Motor neuron (in vitro differentiated cells): ENCODE measurements around the gene RBM43. TPM values are rescaled to one million over a fixed set of nuclear protein-coding genes. Genes with fewer than 3 reads are reported as not detected.
"Not testable (repeated sequence)": the region's sequence is repeated elsewhere in the genome, so short reads cannot be mapped to it uniquely, and the experiment has no call there.

Source experiments
- ATAC-seq, 8 experiments: fragments of 200-7000 bp; cut with Tn5 transposase; replicated peaks in 6 of 8; 2 replicates each; pipeline ENCODE4 v1.8.0; 2021; ENCODE audit warnings: mild to moderate bottlenecking in 8 of 8, moderate library complexity in 8 of 8
- H3K27ac ChIP-seq, 2 donors: fragments of 250-450 bp; sonication (Bioruptor Pico); 2 replicates each; pipeline ENCODE4 v1.9.0; 2021; ENCODE audit warnings: antibody characterized with exemption in 2 of 2, mild to moderate bottlenecking in 2 of 2, moderate library complexity in 1 of 2
- H3K4me1 ChIP-seq, 2 donors: fragments of 250-450 bp; sonication (Bioruptor Pico); replicated peaks in 1 of 2; 2 replicates each; pipeline ENCODE4 v1.6.1; 2021; ENCODE audit warnings: antibody characterized with exemption in 2 of 2, mild to moderate bottlenecking in 2 of 2, moderate library complexity in 1 of 2
- H3K4me3 ChIP-seq, 5 donors: fragments of 250-450 bp; sonication (Bioruptor Pico); 2 replicates each; pipeline ENCODE4 v1.9.0; 2021; ENCODE audit warnings: antibody characterized with exemption in 5 of 5, mild to moderate bottlenecking in 5 of 5, moderate library complexity in 4 of 5
- WGBS, 10 experiments: fragments of 450-650 bp; shearing (Covaris generic); methylation state at CpG; one replicate each; pipeline ENCODE4 v1.0.0; 2022; 5-methylcytosine and 5-hydroxymethylcytosine counted together
- in situ Hi-C, 9 experiments: fragments of 400-800 bp; cut with MboI; loops; one replicate each; pipeline ENCODE4 v1.15.0; 2021; ENCODE audit warnings: low sequenced_read_pairs in 9 of 9, low pct_unique_long_range_greater_than_20kb in 2 of 9; ENCODE audit not compliant: unreplicated experiment in 9 of 9
- total RNA-seq, 8 experiments: library from RNA; unstranded; fragments of 300-600 nt; gene quantifications; 2 replicates each; pipeline versions ENCODE4 v1.2.3 to v1.2.4, GENCODE V29; 2022

The RBM43 gene
- total RNA-seq = 10 to 100 TPM in 1 of 8 experiments, 1 to 10 TPM in 4, under 1 TPM in 3; 0.22 to 10.6 (median 2.2) TPM

DNA sequence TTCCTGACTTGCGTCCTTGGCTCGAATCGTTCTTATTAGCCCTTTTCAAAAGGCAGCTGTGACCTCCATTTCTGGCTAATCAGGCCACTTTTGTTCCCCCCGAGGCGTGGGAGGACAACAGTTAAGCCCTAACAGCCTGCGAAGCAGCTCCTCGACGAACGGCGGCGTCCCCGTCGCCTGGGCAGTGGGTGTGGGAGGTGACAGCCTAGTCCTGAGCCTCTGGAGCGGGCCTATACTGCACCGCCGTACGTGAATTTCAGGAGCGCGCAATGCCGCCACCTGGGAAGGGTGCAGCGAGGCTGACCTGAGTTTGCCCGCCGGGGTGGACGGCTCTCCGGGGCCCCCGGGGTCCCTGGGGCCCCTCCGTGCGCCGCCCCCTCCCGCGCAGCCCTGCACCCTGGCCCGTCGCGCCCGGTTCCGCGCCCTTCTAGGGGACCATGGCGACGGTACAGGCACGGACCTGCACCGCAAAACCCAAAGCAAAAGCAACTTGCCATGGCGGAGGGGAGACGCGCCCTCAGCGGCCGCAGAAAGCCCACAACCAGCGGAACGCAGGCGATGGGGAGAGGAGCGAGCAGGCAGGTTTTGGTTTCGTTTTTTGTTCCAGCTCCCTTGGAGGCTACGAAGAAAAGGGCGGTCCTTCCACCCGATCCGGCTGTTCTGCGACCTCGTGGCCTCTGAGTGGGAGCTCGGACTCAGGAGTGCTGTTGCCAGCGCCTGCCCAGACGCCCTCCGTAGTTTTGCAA, at the start of gene RBM43:
TSS of gene RBM43 (minus strand) at position 633 of the 746 bp plus-strand sequence. CDS start at position 497, 136 bp downstream.
- 0 to 55% (median 13%) methylated on average over 1 to 13 of the region's 61 CpGs; no CpG with 5 or more reads in 2 of the 10 experiments for WGBS, 10 experiments
- ATAC-seq = peak; percentile 79 to 94 (median 86)
- H3K4me3 ChIP-seq = peak within 1 kb of the TSS; percentile 33 to 42 (median 36)
- H3K4me1 ChIP-seq = peaks cover 3 to 4% of the 10 kb centered on the region in 2 donors
- in situ Hi-C loops = loop anchor here in 1 of 9 experiments (25.0 kb wide), 1 partner anchor 176 kb away; no protein-coding TSS in a partner anchor
- no peak within 1 kb of the TSS for H3K27ac ChIP-seq

DNA sequence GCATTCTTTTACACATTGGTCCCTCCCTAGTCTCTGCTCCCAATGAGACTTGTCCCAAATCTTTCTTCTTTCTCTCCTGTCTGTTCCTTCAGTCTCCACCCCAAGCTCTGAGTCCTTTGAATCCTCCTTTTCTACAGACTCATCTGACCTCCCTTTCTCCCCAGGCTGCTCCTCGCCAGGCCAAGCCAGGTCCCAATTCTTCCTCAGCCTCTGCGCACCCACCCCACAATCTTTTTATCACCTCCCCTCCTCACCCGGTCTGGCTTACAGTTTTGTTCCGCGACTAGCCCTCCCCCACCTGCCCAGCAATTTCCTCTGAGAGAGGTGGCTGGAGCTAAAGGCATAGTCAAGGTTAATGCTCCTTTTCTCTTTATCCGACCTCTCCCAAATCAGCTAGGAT, 48.6 kb upstream of the RBM43 start:
- H3K4me3 ChIP-seq, H3K4me1 ChIP-seq, ATAC-seq, H3K27ac ChIP-seq, in situ Hi-C loops: not testable (repeated sequence)
- 80 to 100% (median 100%) methylated on average over 1 to 4 of the region's 6 CpGs; no CpG with 5 or more reads in 3 of the 10 experiments for WGBS, 10 experiments

DNA sequence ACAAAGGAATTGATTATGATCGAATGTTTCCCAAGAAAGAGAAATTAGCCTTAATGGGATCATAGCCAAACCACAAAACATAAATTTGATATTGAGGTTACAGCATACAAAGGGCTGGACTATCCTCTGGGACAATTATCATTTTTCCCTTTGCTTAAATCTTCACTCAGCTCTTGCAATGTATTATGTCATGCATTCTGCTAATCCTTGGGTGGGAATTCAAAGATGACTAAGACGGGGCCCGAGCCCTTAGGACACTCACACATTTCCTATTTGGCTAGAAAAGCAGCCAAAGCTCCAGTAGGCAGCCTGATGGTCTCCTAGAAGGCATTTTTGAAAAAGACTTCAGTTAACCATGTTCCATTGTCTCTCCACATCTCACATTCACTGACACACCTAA, 45.0 kb upstream of the RBM43 start:
- H3K27ac ChIP-seq = no peak overlapping the region
- ATAC-seq = peak in 5 of 8 experiments; percentile 21 to 98 (median 89)
- no peak overlapping the region for H3K4me3 ChIP-seq
- in situ Hi-C loops = no loop called here
- peaks cover 0 to 2% of the 10 kb centered on the region in 2 donors for H3K4me1 ChIP-seq
- WGBS, 10 experiments = 0 to 100% (median 90%) methylated on average over 1 to 3 of the region's 3 CpGs; no CpG with 5 or more reads in 1 of the 10 experiments

DNA sequence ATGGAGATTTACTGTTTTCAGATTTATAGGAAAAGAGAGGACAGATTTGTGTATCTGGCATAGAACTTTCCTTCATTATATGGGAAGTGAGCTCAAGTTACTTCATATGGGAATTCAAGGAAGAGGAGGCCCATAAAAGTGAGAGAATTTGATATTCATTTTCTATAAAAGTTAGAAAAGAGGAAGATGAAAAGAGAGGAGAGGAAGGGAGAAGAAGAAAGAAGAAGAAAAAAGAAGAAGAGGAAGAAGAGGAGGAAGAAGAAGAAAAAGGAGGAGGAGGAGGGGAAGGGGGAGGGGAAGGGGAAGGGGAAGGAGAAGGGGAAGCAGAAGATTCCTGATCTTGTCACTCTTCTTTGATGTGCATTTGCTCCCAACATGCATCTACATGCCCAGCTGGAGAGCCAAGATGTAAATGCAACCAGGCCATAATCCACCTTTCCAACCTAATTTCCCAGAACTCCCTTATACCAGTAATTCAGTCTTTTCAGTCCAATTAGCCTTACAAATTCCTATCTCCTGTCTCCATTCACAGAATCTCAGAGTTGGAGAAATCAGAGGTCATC, 43.5 kb upstream of the RBM43 start:
- Histone ChIP-seq H3K4me3 (no peak overlapping the region), H3K4me1 (peaks cover 0 to 2% of the 10 kb centered on the region in 2 donors), H3K27ac (no peak overlapping the region)
- ATAC-seq = peak in 2 of 8 experiments; percentile 13 to 17
- in situ Hi-C loops = no loop called here

DNA sequence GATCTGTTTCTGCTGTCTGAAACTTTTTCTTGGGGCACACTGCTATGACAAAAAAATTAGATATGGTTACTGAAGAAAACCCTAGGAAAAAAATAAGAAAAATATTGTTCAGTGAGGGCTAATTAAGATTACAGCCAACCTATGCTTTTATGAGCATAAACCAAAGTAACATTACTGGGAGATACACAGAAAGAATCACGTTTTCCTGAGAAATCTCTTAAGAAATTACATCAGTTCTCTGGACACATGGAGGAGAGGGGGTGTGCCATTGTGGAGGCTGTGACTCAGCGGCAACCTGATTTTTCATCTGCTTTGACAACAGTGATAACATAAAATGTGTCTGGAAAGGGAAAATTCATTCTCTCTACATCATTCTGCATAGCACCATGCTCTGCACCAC, 41.2 kb upstream of the RBM43 start:
- ATAC-seq = peak in 7 of 8 experiments; percentile 68 to 99 (median 93)
- no peak overlapping the region for H3K27ac ChIP-seq
- no peak overlapping the region for H3K4me3 ChIP-seq
- peaks cover 0 to 2% of the 10 kb centered on the region in 2 donors for H3K4me1 ChIP-seq
- 0 to 71% (median 44%) methylated on average over 1 to 2 of the region's 2 CpGs; no CpG with 5 or more reads in 1 of the 10 experiments for WGBS, 10 experiments
- in situ Hi-C loops = no loop called here

DNA sequence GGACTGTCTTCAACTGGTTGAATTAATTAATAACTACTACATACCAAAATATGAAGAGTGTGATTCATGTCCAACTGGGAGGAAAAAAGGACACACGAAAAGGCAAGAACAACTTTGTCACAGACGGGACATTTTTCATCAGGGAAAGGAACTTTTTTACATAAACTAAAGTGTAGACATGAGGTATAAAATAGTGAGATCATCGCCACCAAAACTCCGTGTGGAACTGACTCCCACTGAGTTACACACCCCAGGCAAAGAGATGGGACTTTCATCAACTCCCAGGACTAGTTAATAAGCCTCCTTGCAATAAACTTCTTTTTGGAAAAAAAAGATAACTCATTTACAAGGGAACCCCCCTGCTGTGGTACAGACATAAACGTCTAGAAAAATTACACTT, 40.7 kb upstream of the RBM43 start:
- Histone ChIP-seq H3K4me1 (peaks cover 0 to 2% of the 10 kb centered on the region in 2 donors), H3K4me3 (no peak overlapping the region), H3K27ac (no peak overlapping the region)
- WGBS, 10 experiments = 15 to 90% (median 60%) methylated on average over 1 to 5 of the region's 5 CpGs
- in situ Hi-C loops = no loop called here
- no peak for ATAC-seq

DNA sequence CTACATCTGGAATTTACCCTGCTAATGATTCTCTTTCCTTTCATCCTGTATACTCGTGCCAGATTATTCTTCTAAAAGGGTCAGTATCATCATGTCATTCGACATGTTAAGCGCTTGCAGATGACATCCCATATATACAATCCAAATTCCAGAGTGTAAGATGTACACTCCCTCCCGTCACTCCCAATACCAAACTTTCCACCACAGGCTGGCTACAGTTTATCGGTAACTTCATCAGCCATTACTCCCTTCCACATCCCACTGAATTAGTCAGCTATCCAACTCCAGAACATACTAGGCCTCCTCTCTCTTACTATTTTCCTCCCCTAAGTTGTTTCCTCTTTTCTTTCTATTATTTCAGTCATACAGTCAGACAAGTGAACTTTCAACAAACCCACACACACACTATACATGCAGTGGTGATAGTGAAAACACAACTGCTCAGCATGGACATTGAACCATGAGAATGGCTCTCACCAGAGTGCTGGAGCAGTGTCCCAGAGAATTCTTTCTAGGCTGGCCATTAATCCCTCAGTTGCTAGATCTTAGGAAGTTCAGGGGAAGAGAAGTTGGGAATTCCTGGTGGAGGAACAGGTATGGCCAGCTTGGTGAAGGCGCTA, 38.4 kb upstream of the RBM43 start:
- H3K4me3 ChIP-seq = no peak overlapping the region
- in situ Hi-C loops = no loop called here
- peak in 1 of 8 experiments; percentile 39 for ATAC-seq
- H3K27ac ChIP-seq = no peak overlapping the region
- WGBS, 10 experiments = 26 to 100% (median 85%) methylated on average over 1 to 6 of the region's 6 CpGs
- H3K4me1 ChIP-seq = peaks cover 0 to 2% of the 10 kb centered on the region in 2 donors

DNA sequence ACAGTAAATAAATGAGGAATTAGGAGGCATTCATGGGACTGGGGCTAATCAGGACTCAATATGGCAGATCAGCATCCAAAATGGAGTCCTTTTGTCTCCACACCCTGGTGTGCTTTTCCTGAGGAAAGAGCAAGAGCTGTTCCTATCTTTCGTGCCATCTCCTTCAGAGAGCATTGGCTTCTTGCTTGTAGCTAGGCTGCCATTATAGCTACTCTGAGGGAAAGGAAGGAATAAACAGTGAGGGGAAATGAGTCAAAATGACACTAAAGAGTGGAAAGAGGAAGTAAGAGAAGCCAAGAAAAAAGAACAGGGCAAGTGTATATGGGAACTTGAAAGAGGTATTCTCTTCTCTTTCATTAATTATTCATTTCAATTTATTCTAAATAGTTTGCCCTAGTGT, 36.2 kb upstream of the RBM43 start:
- 40 to 100% (median 86%) methylated on average over 1 of the region's 1 CpG; no CpG with 5 or more reads in 3 of the 10 experiments for WGBS, 10 experiments
- ATAC-seq = no peak
- Histone ChIP-seq H3K4me1 (peaks cover 0 to 2% of the 10 kb centered on the region in 2 donors), H3K27ac (no peak overlapping the region), H3K4me3 (no peak overlapping the region)
- in situ Hi-C loops = no loop called here

DNA sequence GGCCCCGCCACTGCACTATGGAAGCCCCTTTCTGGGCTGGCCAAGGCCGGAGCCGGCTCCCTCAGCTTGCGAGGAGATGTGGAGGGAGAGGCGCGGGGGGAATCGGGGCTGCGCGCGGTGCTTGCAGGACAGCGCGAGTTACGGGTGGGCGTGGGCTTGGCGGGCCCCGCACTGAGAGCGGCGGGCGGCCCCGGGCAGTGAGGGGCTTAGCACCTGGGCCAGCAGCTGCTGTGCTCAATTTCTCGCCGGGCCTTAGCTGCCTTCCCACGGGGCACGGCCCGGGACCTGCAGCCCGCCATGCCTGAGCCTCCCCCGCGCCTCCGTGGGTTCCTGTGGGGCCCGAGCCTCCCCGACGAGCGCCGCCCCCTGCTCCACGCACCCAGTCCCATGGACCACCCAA, 34.3 kb upstream of the RBM43 start:
- H3K4me1 ChIP-seq, H3K4me3 ChIP-seq, in situ Hi-C loops, ATAC-seq, H3K27ac ChIP-seq: not testable (repeated sequence)
- 93% methylated on average over 3 of the region's 35 CpGs; no CpG with 5 or more reads in 9 of the 10 experiments for WGBS, 10 experiments

DNA sequence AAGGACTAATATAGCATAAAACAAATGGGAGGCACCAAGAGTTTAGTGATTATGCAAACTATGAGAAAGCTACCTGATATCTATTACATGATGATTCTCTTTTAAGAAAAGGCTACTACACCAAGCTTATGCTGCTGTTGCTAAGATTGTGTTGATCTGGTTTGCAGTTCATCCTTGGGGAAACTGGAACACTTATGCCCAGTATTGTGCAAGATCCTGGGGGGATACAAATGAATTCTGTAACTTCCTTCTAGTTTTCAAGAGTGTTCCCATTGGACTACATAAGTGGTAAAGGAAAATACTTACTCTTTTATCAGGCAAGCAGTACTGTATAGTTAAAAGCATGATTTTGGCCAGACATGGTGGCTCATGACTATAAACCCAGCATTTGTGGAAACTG, 30.9 kb upstream of the RBM43 start:
- Histone ChIP-seq H3K4me3 (no peak overlapping the region), H3K4me1 (no peaks in the 10 kb centered on the region), H3K27ac (no peak overlapping the region)
- ATAC-seq = no peak
- in situ Hi-C loops = no loop called here

DNA sequence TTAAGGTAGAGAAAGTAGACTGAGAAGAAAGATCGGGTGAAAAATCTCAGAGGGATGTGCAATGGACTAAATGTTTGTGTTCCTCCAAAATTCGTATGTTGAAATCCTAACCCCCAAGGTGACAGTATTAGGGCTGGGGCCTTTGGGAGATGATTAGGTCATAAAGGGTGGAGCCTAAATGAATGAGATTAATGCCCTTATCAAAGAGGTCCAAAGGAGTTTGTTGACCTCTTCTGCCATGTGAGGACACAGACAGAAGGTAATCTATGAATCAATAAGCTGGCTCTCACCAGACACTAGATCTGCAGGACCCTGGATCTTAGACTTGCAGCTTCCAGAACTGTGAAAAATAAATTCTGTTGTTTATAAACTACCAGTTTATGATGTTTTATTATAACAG, 30.5 kb upstream of the RBM43 start:
- Histone ChIP-seq H3K27ac (no peak overlapping the region), H3K4me3 (no peak overlapping the region), H3K4me1 (no peaks in the 10 kb centered on the region)
- in situ Hi-C loops = no loop called here
- WGBS, 10 experiments = 60 to 94% (median 79%) methylated on average over 1 to 2 of the region's 2 CpGs; no CpG with 5 or more reads in 2 of the 10 experiments
- ATAC-seq = no peak

DNA sequence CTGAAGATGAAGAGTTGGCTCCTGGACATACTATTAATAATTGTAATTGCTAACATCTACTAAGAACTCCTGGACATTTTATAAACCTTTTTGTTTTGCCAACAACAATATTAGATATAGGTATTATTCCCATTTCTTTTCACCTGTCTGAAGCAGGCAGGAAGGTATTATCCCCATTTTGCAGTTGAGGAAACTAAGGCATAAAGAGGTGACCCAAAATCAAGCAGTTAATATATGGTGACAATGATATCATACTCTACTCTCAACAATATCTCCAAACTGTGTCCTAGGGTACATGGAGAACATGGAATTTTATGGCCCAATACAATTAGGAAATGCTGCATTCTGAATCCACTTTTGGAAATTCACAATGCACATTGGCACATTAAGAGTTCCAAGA, 29.6 kb upstream of the RBM43 start:
- no peak overlapping the region for H3K4me3 ChIP-seq
- in situ Hi-C loops = no loop called here

More for the DNA sequence above, 29.6 kb upstream of the RBM43 start:
- Histone ChIP-seq H3K4me1 (no peaks in the 10 kb centered on the region), H3K27ac (no peak overlapping the region)
- no peak for ATAC-seq
